Osteocyte (in vitro differentiated cells): Measurements from ENCODE around the gene PRSS12. TPM values are rescaled to one million over a fixed set of nuclear protein-coding genes. Genes with fewer than 3 reads are reported as not detected.
A peak's percentile ranks its signal among the peaks of the same experiment; 100 is the strongest.

ENCODE experiments used
- DNase-seq: peaks from one replicate; pipeline ENCODE4 v3.0.0; 2021; ENCODE audit warnings: mixed read lengths; ENCODE audit not compliant: unreplicated experiment; ENCODE audit errors: extremely low spot score
- H3K27ac Mint-ChIP-seq: one replicate; pipeline ENCODE4 v1.8.0; 2021; ENCODE audit warnings: mild to moderate bottlenecking, mixed read lengths; ENCODE audit not compliant: unreplicated experiment
- H3K27me3 Mint-ChIP-seq: one replicate; pipeline ENCODE4 v1.8.0; 2021; ENCODE audit warnings: mixed read lengths; ENCODE audit not compliant: unreplicated experiment
- H3K36me3 Mint-ChIP-seq: one replicate; pipeline ENCODE4 v1.8.0; 2021; ENCODE audit warnings: mixed read lengths; ENCODE audit not compliant: unreplicated experiment
- H3K4me1 Mint-ChIP-seq: one replicate; pipeline ENCODE4 v1.8.0; 2021; ENCODE audit warnings: mixed read lengths; ENCODE audit not compliant: unreplicated experiment
- H3K4me3 Mint-ChIP-seq: one replicate; pipeline ENCODE4 v1.8.0; 2021; ENCODE audit warnings: mild to moderate bottlenecking, moderate library complexity, mixed read lengths; ENCODE audit not compliant: unreplicated experiment
- H3K9me3 Mint-ChIP-seq: one replicate; pipeline ENCODE4 v1.8.0; 2021; ENCODE audit warnings: mixed read lengths; ENCODE audit not compliant: unreplicated experiment
- CTCF ChIP-seq: fragments of 200-600 bp; sonication (generic); IDR thresholded peaks from 2 replicates; pipeline ENCODE4 v1.5.0; 2021; ENCODE audit warnings: antibody characterized with exemption, mild to moderate bottlenecking, moderate library complexity
- total RNA-seq: library from RNA; stranded (reverse); gene quantifications from 2 replicates; pipeline ENCODE4 v1.2.1, GENCODE V29; 2021

Gene PRSS12
- total RNA-seq, 1 donor from 2014 or later = 15.3 TPM

- Mint-ChIP-seq H3K27ac (no peak overlapping the region), H3K27me3 (no peaks in the 10 kb centered on the region), H3K9me3 (no peaks in the 10 kb centered on the region), H3K4me1 (peaks cover 55% of the 10 kb centered on the region), H3K36me3 (peaks cover 2% of the 10 kb centered on the region), H3K4me3 (no peak overlapping the region)
- DNase-seq = no peak
- TF ChIP-seq CTCF = no peak
Measured at GRCh38 chr4:118285931-118286330, 66.9 kb downstream of the PRSS12 start.

GRCh38 chr4:118284169-118284568 lies 68.6 kb downstream of the PRSS12 start:
- TF ChIP-seq CTCF = no peak
- peaks cover 9% of the 10 kb centered on the region for H3K36me3 Mint-ChIP-seq
- H3K27me3 Mint-ChIP-seq = no peaks in the 10 kb centered on the region
- DNase-seq = no peak
- H3K9me3 Mint-ChIP-seq = no peaks in the 10 kb centered on the region
- H3K4me1 Mint-ChIP-seq = peaks cover 53% of the 10 kb centered on the region
- H3K27ac Mint-ChIP-seq = no peak overlapping the region
- H3K4me3 Mint-ChIP-seq = no peak overlapping the region

DNA sequence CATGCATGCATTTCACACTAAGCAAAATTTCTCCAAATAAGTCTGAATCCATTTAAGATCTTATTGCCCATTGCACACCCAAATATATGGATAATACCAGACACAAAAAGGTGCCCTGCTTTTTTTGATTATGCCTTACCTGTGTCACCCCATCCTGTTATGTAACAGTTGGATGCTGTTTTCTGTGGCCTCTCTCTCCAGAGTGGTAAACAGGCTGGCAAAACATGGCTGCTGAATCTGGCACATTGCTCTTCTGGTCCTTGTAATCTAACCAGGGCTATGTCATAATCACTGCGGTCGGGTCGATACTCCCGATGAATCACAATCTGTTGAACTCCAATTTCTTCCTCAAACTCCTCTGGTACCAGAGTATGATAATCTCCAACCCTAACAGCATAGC lies 70.1 kb downstream of the PRSS12 start:
- no peak for DNase-seq
- TF ChIP-seq CTCF = no peak
- H3K36me3 Mint-ChIP-seq = peaks cover 12% of the 10 kb centered on the region
- H3K9me3 Mint-ChIP-seq = no peaks in the 10 kb centered on the region
- H3K27ac Mint-ChIP-seq = peak overlapping the region; percentile 39
- peaks cover 51% of the 10 kb centered on the region for H3K4me1 Mint-ChIP-seq
- no peak overlapping the region for H3K4me3 Mint-ChIP-seq
- H3K27me3 Mint-ChIP-seq = no peaks in the 10 kb centered on the region

DNA sequence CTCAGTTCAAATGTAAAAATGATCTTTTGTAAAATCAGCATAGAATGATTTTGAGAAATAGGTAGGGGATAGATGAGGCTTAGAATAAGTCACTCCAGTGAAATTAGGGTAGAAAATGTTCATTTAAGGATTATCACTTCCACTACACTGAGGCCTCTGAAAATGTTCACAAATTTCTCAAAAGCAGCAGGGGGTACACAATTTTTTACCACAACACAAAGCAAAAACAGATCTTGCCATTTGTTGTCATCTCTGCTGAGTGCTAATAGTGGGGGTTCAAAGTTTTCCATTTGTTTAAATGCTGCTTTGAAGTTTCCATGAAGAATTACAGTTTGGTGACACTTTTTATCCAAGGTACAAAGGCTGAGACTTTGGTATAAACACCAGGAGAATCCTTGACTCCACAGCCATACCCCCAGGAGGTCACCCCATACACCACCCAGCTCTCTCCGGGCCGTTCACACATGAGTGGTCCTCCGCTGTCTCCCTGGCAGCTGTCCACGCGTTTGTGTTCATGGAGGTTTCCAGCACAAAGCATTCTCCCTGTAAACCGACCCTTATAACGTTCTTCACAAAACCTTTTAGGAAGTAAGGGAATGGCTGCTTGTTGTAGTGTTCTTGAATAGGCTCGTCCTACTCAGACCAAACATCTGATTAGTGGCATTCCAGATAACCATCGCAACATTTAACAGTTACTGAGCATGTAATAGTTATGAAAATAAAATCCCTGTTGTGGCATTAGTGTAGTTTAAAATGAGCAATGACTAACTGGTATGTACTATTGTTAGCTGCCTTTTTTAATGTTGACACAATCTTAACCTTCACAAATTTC lies 71.0 kb downstream of the PRSS12 start:
- peaks cover 12% of the 10 kb centered on the region for H3K36me3 Mint-ChIP-seq
- no peak for DNase-seq
- peak overlapping the region; percentile 55 for H3K27ac Mint-ChIP-seq
- TF ChIP-seq CTCF = no peak
- H3K4me3 Mint-ChIP-seq = no peak overlapping the region
- peaks cover 46% of the 10 kb centered on the region for H3K4me1 Mint-ChIP-seq
- no peaks in the 10 kb centered on the region for H3K9me3 Mint-ChIP-seq
- no peaks in the 10 kb centered on the region for H3K27me3 Mint-ChIP-seq

GRCh38 chr4:118280501-118281218 lies 72.1 kb downstream of the PRSS12 start:
- Mint-ChIP-seq H3K4me3 (peak overlapping the region; percentile 89), H3K36me3 (peaks cover 12% of the 10 kb centered on the region), H3K4me1 (peaks cover 40% of the 10 kb centered on the region), H3K9me3 (no peaks in the 10 kb centered on the region), H3K27ac (peak overlapping the region; percentile 55), H3K27me3 (no peaks in the 10 kb centered on the region)
- peak; percentile 73 for TF ChIP-seq CTCF
- DNase-seq = no peak
